Stimulated activated CD8-positive, alpha-beta memory T cell treated with anti-CD3 and anti-CD28 coated beads, Interleukin-15, amount 100 ng/mL, for 48 hours (primary cell): ENCODE results near the gene OR1D2.
"Not testable (repeated sequence)": the region's sequence is repeated elsewhere in the genome, so short reads cannot be mapped to it uniquely, and the experiment has no call there.

ENCODE experiments used
- DNase-seq, 2 donors: peaks; one replicate each; pipeline ENCODE4 v3.0.0-alpha.2; 2020; ENCODE audit warnings: low read depth in 2 of 2

The OR1D2 gene

GRCh38 chr17:3104322-3104721 is at the start of gene OR1D2:
Gene OR1D2, minus strand, starts transcription at chr17:3104422. Its CDS starts 11,426 bp downstream, at chr17:3092996.
- no peak for DNase-seq

DNA sequence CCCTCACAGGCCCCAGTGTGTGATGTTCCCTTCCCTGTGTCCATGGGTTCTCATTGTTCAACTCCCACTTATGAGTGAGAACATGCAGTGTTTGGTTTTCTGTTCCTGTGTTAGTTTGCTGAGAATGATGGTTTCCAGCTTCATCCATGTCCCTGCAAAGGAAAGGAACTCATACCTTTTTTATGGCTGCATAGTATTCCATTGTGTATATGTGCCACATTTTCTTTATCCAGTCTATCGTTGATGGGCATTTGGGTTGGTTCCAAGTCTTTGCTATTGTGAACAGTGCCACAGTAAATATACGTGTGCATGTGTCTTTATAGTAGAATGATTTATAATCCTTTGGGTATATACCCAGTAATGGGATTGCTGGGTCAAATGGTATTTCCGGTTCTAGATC is 33.3 kb upstream of the OR1D2 start:
- DNase-seq = not testable (repeated sequence)

DNA sequence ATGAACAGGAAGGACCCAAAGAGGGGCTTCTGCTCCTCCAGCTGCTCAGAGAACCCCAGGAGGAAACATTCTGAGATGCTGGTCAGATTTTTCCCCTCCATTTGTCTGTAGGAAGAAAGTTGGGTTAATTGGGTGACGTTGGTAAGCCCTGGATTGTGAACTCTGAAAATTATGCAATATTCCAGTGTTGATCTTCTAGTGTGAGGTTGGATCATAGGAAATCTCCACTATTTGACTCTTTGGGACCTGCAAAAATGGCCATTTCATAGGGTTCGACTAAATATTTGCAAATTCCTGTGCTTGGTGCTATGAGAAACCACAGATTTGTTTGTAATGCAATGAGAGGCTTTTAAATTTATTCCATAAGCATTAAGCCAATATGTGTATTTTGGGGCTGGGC is 23.2 kb upstream of the OR1D2 start, which contains the start of gene OR1G1:
TSS of gene OR1G1 (minus strand) at position 101 of the 400 bp plus-strand sequence. CDS start at position 101, 0 bp downstream.
- no peak for DNase-seq

GRCh38 chr17:3073850-3074249 is 30.4 kb downstream of the OR1D2 start:
- not testable (repeated sequence) for DNase-seq

DNA sequence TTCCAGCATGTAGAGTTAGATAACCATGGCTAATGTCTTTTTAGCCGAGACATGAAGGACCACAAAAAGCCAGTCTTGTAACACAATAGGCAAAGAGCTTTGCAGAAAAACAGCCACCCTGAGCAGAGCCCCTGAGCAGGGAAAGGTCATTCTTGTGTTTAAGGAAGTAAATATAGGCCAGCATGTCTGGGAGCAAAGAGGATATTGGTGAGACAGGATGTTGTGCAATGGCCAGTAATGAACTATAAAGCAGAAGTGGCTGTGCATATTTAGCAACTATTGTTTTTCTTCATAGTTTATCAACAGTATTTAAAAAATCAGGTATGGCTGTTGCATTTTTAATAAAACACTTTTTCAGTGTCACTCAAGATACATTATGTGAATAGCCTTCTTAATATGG is 39.0 kb downstream of the OR1D2 start:
- DNase-seq = not testable (repeated sequence)

DNA sequence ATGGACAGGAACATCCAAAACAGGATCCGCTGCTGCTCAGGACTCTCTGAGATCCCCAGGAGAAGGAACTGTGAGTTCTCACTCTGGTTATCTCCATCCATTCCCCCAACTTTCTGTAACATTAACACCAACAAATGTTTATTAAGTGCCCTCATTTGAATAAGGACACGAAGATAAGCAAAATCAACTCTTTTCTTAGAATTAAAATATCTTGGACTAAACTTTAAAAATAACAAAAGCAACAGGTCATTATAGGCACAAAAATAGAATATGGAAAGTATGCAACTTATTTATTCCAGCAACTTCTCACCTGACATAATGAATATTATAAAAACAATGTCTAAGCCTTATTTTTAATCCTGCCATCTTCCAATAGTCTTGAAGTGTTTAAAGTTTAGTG is 40.7 kb downstream of the OR1D2 start, which contains the start of gene OR1D5:
TSS of gene OR1D5 (minus strand) at position 101 of the 400 bp plus-strand sequence. CDS start at position 101, 0 bp downstream.
- not testable (repeated sequence) for DNase-seq

DNA sequence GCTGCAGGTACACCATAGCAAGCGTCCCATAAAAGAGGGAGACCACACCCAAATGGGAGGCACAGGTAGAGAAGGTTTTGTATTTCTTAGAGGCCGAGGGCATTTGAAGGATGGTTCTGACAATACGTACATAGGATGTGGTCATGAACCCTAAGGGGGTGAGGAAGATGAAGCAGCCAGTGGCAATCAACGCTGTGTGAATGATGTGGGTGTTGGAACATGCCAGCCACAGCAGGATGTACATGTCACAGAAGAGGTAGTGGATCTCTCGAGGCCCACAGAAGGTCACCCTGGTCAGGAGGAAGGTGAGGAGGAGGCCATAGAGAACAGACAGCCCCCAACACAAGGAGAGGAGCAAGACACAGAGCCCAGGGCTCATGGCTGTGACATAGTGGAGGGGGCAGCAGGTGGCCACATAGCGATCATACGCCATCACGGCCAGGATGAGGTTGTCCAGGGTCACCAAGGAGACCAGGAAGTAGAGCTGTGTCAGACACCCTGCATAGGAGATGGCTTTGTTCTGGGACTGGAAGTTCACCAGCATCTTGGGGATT is 41.3 kb downstream of the OR1D2 start:
- DNase-seq = not testable (repeated sequence)

GRCh38 chr17:3054868-3055267 is 49.4 kb downstream of the OR1D2 start:
- not testable (repeated sequence) for DNase-seq

- DNase-seq = no peak
Measured at GRCh38 chr17:3049705-3050295, 54.4 kb downstream of the OR1D2 start.

- peak; percentile 90 to 91 for DNase-seq
Measured at GRCh38 chr17:3048727-3049471, 55.3 kb downstream of the OR1D2 start.

DNA sequence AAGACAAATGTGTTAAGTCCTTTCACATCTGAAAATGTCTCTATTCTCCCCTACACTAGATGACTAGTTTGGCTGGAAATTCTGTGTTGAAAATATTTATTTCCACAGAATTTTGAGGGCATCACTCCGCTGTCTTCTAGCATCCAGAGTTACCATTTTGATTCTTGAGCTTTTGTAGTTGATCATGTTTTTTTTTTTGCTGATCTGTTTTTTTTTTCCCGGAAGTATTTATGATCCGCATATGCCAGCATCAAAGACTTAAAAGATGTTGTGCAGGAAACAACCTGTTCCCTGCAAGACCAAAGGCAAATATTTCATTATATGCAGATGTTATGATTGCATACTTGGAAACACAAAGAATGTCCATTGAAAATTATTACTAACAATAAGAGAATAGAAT is 57.5 kb downstream of the OR1D2 start:
- DNase-seq = no peak

- no peak for DNase-seq
Measured at GRCh38 chr17:3043737-3044365, 60.4 kb downstream of the OR1D2 start.

DNA sequence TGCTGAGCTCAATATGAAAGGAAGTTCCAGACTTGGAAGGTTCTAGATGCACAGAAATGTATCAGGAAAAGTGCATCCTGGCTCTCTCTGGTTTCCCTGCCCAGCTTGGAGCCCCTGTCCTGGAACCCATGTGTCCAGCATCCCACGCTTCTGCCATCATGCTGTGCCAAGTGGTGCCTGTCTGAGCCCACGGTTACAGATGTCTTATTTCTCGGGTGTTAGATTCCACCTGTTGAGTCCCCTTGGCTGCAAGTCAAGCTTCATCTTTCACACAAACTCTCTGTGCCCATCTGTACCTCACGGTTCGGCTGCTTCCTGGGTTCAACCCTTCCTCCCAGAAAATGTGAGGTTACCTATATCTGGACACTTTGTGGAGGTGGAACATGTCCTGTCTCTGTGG is 63.3 kb downstream of the OR1D2 start:
- no peak for DNase-seq

- no peak for DNase-seq
Measured at GRCh38 chr17:3039736-3040135, 64.5 kb downstream of the OR1D2 start.

DNA sequence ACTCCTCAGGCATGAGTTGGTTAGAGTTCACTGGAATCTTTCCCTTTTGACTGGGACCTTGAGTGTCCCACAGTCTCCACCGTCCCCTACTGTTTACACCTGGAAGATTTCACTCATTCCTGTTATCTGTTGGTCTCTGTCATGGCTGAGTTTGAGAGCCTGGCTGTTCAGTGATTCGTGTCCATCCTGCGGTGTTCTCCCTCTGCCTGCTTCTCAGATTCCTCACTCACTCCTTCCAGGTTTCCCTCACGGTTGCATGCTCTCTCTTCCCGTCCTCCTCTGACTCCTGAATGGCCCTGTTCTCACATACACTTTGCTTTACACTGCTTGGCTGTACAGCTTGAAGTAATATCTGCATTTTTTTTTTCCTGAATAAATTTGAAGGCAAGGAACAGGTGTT is 65.3 kb downstream of the OR1D2 start:
- no peak for DNase-seq
